HT1080 (cell line): ENCODE measurements around the gene PRR20D. TPM values are rescaled to one million over a fixed set of nuclear protein-coding genes. Genes with fewer than 3 reads are reported as not detected.
"Not testable (repeated sequence)": the region's sequence is repeated elsewhere in the genome, so short reads cannot be mapped to it uniquely, and the experiment has no call there.

Experiments
- DNase-seq: peaks from one replicate; pipeline ENCODE4 v3.0.0-alpha.2; 2015; ENCODE audit warnings: low read depth
- polyA plus RNA-seq, 2 experiments: library from polyadenylated mRNA; depleted of rRNA; stranded (reverse); fragments of >200 nt; gene quantifications; 2 replicates each; pipeline ENCODE4 v1.2.3, GENCODE V29; 2015
- small RNA-seq: library from RNA; depleted of rRNA; stranded (forward); fragments of <200 nt; gene quantifications from one replicate; pipeline ENCODE3, GENCODE V24; 2014
- total RNA-seq: library from RNA; depleted of rRNA; stranded (reverse); fragments of >200 nt; shearing (Covaris generic); gene quantifications from 2 replicates; pipeline ENCODE4 v1.2.3, GENCODE V29; 2014; rRNA removed

Gene PRR20D
- total RNA-seq = not detected in 2 replicates
- not detected in 2 replicates for polyA plus RNA-seq (2015; cell fraction: cytosol; rRNA removed)
- not detected in 2 replicates for polyA plus RNA-seq (2015; cell fraction: nucleus; rRNA removed)

DNA sequence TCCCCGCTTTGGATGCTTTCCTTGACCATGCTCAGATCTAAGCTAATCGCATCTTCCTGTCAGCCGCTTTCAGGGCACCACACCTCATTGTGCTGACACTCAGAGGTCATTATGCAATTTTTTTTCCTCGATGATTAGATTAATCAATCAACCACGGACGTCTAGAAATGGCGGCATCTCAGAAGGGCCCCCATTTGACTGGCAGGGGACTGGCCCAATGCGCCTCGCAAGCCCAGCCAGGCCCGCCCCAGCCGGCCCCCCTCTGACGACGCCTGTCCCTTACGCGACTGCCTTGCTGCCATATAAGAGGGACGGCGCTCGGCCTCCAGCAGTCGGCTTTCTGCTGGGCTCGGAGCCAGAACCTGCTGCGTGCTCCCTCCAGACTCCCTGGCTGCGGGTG lies at the start of gene PRR20D:
PRR20D (plus strand) TSS at position 301 of the 400 bp plus-strand sequence. CDS start 387 bp downstream, outside the sequence.
- not testable (repeated sequence) for DNase-seq

DNA sequence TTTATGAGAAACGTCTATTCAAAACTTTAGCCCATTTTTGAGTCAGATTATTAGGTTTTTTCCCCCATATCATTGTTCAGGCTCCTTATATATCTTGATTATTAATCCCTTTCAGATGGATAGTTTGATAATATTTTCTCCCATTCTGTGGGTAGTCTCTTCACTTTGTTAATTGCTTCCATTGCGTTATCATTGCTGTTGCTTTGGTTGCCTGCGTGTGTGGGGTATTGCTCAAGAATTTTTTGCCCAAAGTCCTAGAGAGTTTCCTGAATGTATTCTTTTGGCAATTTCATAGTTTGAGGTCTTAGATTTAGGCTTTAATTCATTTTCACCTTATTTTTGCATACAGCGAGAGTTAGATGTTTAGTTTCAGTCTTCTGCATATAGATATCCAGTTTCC lies 45.5 kb upstream of the PRR20D start:
- no peak for DNase-seq

DNA sequence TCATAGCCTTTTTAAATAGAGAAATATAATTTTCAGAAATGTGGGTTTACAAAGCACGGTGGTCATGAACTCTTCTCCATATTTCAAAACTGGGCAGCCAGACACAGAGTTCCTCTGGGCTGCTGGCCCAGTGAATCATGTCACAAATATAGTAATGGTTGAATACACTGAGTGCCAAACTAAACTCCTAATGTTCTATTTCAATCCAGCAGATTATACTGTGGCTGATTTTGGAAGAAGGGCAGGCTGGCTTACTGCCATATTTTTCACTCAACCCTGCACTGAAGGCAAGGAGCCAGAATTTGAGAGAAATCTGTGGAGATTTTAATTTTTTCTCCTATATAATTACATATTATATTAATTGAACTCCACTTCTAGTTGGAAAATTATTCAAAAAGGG lies 36.8 kb upstream of the PRR20D start:
- DNase-seq = peak; percentile 23

DNA sequence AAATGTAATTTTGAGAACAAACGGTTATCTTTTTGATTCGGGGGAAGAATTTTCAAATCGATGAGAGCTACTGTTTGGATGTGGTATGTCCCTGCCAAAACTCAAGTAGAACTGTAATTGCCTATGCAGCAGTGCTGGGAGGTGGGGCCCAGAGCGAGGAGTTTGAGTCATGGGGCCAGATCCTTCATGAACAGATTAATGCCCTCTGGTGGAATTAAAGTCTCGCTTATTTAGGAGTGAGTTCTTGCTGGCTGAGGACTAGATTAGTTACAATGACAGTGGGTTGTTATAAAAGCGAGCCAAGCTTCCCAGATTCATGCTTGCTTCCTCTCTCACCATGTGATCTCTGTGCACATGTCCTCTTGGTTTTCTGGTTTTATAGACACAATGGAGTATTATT lies 31.5 kb upstream of the PRR20D start:
- DNase-seq = peak; percentile 38

DNA sequence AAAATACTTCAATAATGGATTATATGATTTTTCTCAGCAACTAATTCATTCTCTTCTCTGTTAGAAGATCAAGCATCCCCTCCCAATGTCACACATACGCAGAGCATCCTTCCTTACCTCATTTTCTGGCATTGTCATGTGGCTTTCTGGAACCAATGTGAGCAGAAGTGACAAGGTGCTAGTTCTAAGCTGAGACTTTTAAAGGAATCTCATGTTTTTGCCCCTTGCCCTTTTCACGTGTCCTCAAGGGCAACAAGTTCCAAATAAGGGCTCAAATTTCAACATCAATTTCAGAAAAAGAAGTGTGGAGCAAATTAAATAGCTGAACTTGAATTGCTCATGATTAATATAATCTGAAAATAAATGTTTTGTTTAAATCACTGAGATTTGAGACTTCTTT lies 24.3 kb upstream of the PRR20D start:
- no peak for DNase-seq

GRCh38 chr13:57137585-57137984 lies 22.8 kb upstream of the PRR20D start:
- no peak for DNase-seq

- no peak for DNase-seq
Measured at GRCh38 chr13:57138988-57139387, 21.4 kb upstream of the PRR20D start.

DNA sequence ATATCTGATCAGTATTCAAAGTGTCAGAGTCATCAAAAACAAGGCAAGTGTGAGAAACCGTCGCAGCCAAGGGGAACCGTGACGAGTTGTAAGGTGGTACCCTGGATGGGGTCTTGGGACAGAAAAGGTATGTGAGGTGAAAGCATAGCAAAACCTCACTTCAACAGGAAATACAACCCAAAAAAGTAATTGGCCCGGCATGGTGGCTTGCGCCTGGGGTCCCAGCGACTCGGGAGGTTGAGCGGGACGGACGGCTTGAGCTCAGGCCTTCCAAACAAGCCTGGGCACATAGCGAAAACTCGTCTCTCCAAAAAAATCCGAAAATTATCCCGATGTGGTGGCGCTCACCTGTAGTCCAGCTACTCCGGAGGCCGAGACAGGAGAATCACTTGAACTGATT lies 20.7 kb upstream of the PRR20D start:
- not testable (repeated sequence) for DNase-seq

DNA sequence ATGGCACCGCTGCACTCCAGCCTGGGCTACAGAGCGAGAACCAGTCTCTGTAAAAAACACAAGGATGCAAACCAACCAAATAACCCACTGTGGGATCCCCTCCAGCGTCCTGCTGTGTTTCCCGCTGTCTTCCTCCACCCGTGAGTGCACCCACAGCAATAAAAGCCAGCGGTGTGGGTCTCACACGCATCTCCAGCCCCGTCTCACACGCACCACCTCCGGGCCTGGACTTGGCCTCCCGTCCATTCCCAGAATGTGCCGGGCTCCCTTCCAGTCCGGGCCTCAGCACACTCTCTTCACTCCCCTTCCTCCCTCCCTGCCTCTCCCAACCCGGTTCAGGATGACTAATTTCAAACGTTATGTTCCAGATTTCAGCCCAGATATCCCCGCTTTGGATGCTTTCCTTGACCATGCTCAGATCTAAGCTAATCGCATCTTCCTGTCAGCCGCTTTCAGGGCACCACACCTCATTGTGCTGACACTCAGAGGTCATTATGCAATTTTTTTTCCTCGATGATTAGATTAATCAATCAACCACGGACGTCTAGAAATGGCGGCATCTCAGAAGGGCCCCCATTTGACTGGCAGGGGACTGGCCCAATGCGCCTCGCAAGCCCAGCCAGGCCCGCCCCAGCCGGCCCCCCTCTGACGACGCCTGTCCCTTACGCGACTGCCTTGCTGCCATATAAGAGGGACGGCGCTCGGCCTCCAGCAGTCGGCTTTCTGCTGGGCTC lies 20.0 kb upstream of the PRR20D start, which contains the start of gene PRR20A:
PRR20A (plus strand) TSS at position 684 of the 734 bp plus-strand sequence. CDS start 387 bp downstream, outside the sequence.
- not testable (repeated sequence) for DNase-seq

DNA sequence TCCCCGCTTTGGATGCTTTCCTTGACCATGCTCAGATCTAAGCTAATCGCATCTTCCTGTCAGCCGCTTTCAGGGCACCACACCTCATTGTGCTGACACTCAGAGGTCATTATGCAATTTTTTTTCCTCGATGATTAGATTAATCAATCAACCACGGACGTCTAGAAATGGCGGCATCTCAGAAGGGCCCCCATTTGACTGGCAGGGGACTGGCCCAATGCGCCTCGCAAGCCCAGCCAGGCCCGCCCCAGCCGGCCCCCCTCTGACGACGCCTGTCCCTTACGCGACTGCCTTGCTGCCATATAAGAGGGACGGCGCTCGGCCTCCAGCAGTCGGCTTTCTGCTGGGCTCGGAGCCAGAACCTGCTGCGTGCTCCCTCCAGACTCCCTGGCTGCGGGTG lies 13.2 kb upstream of the PRR20D start, which contains the start of gene PRR20B:
PRR20B (plus strand) TSS at position 301 of the 400 bp plus-strand sequence. CDS start 387 bp downstream, outside the sequence.
- not testable (repeated sequence) for DNase-seq

- DNase-seq = not testable (repeated sequence)
Measured at GRCh38 chr13:57148106-57148505, 12.3 kb upstream of the PRR20D start.

DNA sequence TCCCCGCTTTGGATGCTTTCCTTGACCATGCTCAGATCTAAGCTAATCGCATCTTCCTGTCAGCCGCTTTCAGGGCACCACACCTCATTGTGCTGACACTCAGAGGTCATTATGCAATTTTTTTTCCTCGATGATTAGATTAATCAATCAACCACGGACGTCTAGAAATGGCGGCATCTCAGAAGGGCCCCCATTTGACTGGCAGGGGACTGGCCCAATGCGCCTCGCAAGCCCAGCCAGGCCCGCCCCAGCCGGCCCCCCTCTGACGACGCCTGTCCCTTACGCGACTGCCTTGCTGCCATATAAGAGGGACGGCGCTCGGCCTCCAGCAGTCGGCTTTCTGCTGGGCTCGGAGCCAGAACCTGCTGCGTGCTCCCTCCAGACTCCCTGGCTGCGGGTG lies 6.7 kb upstream of the PRR20D start, which contains the start of gene PRR20C:
PRR20C (plus strand) TSS at position 301 of the 400 bp plus-strand sequence. CDS start 387 bp downstream, outside the sequence.
- not testable (repeated sequence) for DNase-seq

GRCh38 chr13:57166897-57167296 lies 6.5 kb downstream of the PRR20D start, which contains the start of gene PRR20E:
PRR20E (plus strand) TSS chr13:57167197; CDS start chr13:57167584, 387 bp downstream.
- DNase-seq = not testable (repeated sequence)

DNA sequence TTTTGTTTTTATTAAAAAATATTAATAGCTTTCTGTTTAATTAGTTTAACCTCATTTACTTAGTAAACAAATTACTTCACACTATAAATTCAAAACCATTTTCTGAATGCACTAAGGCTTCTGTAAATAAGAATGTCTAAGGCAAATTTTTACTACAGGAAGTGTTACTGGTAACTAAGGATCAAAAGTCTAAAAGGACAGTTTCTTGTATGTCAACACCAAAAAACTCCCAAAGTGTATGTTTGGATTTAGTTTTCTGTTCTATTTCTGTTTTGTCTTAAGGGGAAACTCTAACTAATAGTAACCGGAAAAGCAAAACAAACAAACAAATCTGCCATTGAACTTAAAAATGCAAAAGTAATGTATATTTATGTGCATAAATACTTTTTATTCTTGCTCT lies 31.2 kb downstream of the PRR20D start:
- DNase-seq = no peak

DNA sequence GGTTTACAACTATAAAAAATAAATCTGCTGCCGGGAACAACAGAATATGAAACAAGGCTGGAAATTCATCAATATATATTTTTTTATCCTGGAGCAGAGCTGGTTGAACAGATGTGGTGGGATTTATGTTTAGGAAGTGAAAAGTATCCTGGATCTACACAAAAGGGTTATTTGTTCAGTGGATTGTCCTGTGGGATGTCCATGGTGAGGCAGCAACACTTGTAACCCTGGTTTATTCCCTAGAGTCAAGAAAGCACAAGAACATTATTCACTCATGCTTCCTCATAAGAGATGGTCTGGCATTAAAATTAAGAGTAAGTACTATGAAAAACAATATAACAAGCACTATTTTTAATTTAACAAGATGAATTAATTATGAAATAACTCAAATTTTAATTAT lies 52.6 kb downstream of the PRR20D start:
- no peak for DNase-seq

Small RNA genes within 50 kb of the gene (small RNA-seq; reads per million reads assigned to genes)
- gene PRR20FP = not detected

Other genes with a start within 250 kb of the PRR20D start
- gene PRR20A, start 19.7 kb upstream of the PRR20D start, total RNA-seq = not detected in 2 replicates
- gene PRR20B, start 13.1 kb upstream of the PRR20D start, total RNA-seq = not detected in 2 replicates
- not detected in 2 replicates for gene PRR20C, start 6.6 kb upstream of the PRR20D start, total RNA-seq
- gene PRR20E, start 6.6 kb downstream of the PRR20D start, total RNA-seq = not detected in 2 replicates